Measurements from ENCODE around the gene EPHB1.

GRCh38 chr3:135082706-135083105, 287.6 kb downstream of the EPHB1 start:
- no peak for TF ChIP-seq TCF4 (CRISPR knock-in tag; IDR thresholded peaks at IDR 0.05; ENCODE audit: borderline replicate concordance)
- TF ChIP-seq, protein P1, sequence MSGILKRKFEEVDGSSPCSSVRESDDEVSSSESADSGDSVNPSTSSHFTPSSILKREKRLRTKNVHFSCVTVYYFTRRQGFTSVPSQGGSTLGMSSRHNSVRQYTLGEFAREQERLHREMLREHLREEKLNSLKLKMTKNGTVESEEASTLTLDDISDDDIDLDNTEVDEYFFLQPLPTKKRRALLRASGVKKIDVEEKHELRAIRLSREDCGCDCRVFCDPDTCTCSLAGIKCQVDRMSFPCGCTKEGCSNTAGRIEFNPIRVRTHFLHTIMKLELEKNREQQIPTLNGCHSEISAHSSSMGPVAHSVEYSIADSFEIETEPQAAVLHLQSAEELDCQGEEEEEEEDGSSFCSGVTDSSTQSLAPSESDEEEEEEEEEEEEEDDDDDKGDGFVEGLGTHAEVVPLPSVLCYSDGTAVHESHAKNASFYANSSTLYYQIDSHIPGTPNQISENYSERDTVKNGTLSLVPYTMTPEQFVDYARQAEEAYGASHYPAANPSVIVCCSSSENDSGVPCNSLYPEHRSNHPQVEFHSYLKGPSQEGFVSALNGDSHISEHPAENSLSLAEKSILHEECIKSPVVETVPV (CRISPR knock-in tag; IDR thresholded peaks at IDR 0.05): no peak
- no peak for TF ChIP-seq ZNF8 (CRISPR knock-in tag; IDR thresholded peaks at IDR 0.05)
- TF ChIP-seq TOX (CRISPR knock-in tag; IDR thresholded peaks at IDR 0.05; ENCODE audit: borderline replicate concordance): no peak

All from SK-N-SH treated with all-trans-retinoic acid at 6 μM for 48 hours (cell line).